ENCODE results near the gene HINT2.

DNA sequence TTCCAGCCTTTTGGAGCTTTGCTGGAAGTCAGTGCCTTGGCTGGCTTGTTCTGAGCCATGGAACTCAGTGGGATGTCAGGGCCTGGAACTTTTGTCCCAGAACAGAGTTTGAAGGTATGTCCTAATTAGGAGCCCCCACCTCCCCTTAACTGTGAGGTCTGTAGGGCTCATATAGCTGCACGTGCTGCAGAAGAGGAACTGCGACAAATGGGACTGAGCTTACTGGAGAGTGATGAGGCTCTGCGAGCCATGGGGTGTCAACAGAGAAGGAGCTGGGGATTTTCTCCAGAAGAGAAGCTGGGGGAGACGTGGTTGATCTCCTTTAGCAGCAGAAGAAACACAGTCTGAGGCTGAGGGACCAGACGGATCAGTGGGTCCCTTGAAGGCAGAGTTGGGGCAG lies 25.1 kb upstream of the HINT2 start:
- TF ChIP-seq, protein P1, sequence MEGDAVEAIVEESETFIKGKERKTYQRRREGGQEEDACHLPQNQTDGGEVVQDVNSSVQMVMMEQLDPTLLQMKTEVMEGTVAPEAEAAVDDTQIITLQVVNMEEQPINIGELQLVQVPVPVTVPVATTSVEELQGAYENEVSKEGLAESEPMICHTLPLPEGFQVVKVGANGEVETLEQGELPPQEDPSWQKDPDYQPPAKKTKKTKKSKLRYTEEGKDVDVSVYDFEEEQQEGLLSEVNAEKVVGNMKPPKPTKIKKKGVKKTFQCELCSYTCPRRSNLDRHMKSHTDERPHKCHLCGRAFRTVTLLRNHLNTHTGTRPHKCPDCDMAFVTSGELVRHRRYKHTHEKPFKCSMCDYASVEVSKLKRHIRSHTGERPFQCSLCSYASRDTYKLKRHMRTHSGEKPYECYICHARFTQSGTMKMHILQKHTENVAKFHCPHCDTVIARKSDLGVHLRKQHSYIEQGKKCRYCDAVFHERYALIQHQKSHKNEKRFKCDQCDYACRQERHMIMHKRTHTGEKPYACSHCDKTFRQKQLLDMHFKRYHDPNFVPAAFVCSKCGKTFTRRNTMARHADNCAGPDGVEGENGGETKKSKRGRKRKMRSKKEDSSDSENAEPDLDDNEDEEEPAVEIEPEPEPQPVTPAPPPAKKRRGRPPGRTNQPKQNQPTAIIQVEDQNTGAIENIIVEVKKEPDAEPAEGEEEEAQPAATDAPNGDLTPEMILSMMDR (IDR thresholded peaks at IDR 0.05; ENCODE audit: borderline replicate concordance, extremely low read depth, low read length, poor library complexity, severe bottlenecking), result no peak
- no peak for TF ChIP-seq EZH2 (IDR thresholded peaks at IDR 0.05; ENCODE audit: borderline replicate concordance, low read depth, low read length, severe bottlenecking)

Data from DND-41 (cell line).